Ovary (tissue), 3 donors: ENCODE data around the gene SMAD5.

Source experiments
- EP300 ChIP-seq: sonication (generic); formaldehyde crosslinking; IDR thresholded peaks from one replicate; pipeline ENCODE4 v1.6.1; 2017; ENCODE audit warnings: antibody characterized with exemption
- POLR2A ChIP-seq: fragments of 450-650 bp; IDR thresholded peaks from one replicate; pipeline ENCODE4 v1.6.1; 2017; ENCODE audit warnings: antibody characterized with exemption, mild to moderate bottlenecking, moderate library complexity
- TF ChIP-seq, protein P1 (sequence below), 3 donors: fragments of 450-650 bp in 2 of 3; fragments of 200-600 bp in 1 of 3; IDR thresholded peaks; one replicate each; pipeline versions ENCODE4 v1.5.1 to v1.8.0; 2016 to 2022; ENCODE audit warnings: antibody characterized with exemption in 3 of 3, mild to moderate bottlenecking in 1 of 3
- donor health status: DM: no; HTN: no; CAD: no.

DNA sequence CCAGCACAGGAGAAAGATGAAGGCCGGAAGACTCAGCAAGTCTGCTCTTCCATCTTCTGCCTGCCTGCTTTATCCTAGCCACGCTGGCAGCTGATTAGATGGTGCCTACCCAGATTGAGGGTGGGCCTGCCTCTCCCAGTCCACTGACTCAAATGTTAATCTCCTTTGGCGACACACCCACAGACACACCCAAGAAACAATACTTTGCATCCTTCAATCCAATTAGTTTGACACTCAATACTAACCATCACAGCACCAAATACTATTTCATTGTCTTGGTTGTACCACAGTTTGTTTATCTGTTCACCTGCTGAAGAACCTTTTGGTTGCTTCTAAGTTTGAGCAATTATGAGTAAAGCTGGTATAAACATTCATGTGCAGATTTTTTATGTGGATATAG, 36.6 kb downstream of the SMAD5 start:
- TF ChIP-seq, protein P1, sequence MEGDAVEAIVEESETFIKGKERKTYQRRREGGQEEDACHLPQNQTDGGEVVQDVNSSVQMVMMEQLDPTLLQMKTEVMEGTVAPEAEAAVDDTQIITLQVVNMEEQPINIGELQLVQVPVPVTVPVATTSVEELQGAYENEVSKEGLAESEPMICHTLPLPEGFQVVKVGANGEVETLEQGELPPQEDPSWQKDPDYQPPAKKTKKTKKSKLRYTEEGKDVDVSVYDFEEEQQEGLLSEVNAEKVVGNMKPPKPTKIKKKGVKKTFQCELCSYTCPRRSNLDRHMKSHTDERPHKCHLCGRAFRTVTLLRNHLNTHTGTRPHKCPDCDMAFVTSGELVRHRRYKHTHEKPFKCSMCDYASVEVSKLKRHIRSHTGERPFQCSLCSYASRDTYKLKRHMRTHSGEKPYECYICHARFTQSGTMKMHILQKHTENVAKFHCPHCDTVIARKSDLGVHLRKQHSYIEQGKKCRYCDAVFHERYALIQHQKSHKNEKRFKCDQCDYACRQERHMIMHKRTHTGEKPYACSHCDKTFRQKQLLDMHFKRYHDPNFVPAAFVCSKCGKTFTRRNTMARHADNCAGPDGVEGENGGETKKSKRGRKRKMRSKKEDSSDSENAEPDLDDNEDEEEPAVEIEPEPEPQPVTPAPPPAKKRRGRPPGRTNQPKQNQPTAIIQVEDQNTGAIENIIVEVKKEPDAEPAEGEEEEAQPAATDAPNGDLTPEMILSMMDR (IDR thresholded peaks at IDR 0.05): no peak
- TF ChIP-seq EP300 (no peak), POLR2A (no peak)
